COLO668 (cell line): ENCODE measurements around the gene MSX1.

Experiments
- DNase-seq: peaks from one replicate; lab custom pipeline; 2025; ENCODE audit not compliant: unreplicated experiment; lab: John Stamatoyannopoulos, UW

MSX1 gene

DNA sequence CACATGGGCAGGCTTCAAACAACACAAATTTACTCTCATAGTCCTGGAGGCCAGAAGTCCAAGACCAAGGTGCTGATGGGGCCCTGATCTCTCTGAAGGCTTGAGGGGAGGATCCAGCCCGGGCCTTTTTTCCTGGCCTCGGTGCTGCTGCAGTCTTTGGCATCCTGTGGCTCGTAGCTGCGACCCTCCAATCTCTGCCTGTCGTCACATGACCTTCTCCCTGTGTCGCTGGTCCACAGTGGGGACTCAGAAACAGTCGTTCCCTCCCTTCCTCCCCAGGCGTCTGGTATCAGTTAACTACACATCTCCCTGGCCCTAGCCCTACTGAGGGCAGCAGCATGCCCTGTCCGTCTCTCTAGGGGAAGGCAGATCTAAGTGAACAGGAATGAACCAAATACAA, 19.1 kb upstream of the MSX1 start:
- DNase-seq: no peak

DNA sequence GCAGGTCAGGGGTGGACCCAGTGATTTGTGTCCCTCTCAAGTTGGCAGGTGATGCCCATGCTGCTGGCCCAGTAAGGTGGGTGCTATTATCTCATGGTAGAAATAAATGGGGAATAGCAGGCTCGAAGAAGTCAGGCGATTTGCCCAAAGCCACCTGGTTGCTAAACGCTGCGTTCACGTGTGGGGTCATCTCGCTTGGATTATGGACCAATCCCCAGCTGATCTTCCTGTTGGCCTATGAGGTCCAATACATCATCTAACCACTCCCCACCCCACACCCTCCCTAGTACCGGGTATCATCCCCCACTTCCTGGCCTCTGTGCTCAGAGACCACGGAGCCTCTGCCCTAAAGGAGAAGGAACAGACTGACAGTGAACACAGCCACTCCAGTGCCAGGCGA, 18.3 kb upstream of the MSX1 start:
- DNase-seq: no peak

DNA sequence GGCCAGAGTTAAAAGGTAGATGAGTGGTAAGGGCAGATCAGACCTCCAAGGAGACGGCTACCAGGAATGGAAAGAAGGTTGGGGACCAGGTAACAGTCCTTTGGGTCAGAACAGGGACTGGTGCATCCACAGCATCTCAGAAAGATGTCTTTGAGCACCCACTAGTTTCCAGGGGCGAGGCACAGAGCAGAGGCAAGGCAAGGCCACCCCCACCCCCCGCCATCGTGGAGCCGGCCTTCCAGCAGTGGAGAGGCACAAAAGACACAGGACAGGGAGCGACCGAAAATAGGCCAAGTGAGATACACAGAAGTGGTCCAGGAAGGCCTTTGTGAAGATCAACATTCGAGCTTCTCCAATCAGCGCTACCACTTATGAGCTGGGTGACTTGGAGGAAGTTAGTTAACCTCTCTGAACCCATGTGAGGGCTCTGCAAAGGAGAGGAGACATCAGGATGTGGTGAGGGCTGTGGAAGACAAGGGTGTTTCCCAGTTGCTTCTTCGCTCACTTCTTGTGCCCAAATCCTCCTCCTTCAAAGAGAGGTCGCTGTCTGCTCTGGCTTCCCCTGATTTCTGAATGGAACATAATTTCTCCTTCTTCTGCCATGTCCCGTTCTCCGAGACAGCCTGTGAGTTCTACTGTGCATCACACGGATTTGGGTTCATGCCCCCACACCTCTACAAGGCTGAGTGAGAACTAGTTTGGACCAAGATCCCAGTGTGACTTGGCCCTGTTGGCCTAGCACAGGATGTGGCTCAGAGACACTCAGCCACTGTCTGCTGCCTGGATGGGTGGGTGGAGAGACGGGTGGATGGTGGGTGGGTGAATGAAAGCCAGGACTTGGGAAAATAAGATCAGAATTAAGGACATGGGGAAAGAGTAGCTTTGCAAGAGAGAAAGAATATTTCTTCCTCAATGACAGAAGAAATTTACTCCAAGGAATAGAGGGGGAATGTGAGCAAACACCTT, 16.7 kb upstream of the MSX1 start:
- no peak for DNase-seq

DNA sequence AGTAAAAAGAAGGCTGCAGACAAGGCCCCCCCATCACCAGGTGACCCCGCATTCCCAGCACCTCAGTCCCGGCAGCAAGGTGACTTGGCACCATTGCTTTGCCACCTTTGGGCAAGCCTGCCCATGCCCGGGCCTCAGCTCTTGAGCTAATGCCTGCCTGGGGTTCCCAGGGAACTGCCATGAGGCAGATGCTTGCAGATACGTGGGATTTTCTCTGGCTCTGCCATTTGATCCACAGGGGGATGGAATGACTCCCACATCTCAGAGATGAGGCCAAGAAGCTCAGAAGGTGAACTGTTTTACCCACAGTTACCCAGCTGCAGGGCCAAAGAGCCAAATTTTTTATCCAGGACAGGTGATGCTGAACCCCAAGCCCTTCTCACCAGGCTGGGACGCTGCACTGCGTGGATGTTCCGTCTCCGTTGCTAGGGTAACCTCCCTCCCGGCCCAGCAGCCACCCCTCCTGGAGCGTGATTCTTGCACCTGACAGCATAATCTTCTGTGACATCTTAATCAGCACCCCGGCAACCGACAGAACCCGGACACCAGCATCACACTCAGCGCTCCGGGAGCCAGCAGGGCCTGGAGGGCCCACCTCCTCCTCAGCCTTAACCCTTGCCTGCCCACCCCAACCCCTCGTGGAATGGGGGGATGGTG, 15.7 kb upstream of the MSX1 start:
- DNase-seq: no peak

DNA sequence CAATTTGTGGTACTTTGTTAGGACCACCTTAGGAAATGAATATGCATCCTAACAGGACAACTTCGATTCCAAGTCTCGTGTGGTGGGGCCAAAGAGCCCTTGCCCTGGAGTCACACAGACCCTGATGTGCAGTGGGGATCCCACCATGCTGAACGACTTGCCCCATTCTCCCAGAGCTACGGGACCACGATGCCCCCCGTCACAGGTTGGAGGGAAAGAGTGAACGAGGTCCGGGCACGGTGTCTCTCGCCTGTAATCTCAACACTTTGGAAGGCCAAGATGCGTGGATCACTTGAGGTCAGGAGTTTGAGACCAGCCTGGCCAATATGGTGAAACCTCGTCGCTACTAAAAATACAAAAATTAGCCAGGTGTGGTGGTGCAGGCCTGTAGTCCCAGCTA, 14.4 kb upstream of the MSX1 start:
- DNase-seq: no peak

DNA sequence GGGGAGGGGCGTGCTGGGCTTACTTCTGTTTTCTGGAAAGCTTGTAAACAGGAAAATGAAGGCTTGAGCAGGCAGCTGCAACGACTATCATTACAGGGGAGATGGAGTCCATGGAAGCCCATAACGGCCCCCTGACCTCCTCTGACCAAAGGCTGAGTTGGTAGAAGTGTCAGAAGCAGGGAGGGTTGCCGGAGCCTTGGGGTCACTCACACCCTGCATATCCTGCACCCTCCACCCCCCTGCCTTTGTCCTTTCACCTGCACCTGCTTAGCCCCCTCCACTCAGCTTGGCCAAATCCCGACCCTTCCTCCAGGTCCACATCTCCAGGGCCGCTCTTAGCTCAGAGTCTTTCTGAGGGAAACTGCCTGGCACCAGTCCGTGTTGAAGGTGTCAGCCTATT, 12.5 kb upstream of the MSX1 start:
- no peak for DNase-seq

DNA sequence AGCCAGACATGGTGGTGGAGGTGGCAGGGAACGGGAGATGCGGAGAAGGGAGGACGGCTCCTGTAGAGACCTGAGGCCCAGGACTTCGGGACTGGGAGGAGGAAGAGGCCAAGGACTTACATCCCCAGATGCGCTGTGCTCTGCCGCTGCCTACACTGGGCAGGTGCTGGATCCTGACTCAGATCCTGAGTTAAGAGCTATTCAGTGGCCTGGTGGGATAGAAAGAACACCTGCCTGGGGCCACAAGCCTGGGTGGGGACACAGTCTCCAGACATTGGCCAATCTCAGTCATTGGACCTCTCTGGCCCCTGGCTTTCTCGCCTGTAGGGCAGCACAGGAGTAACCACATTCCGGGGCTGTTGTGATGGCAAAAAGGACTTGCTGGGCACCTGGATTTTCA, 10.9 kb upstream of the MSX1 start:
- no peak for DNase-seq

DNA sequence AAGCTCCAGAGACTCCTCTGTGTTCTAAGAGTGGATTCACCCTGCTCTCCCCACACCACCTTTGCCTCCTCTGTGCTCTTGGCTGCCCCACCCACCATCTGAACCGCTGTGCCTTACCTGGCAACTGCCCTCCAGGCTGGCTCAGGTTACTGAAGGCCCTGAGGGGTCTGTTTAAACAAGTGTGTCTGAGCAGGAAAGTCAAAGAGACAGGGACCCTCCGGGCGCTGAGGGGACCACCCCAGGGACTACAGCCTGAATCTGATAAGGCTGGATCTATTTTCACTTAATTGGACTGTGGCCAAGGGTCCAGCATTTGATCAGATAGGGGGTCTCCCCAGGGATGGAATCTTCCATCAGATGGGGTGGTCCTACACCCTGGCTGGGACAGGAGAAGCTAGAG, 10.4 kb upstream of the MSX1 start:
- no peak for DNase-seq

DNA sequence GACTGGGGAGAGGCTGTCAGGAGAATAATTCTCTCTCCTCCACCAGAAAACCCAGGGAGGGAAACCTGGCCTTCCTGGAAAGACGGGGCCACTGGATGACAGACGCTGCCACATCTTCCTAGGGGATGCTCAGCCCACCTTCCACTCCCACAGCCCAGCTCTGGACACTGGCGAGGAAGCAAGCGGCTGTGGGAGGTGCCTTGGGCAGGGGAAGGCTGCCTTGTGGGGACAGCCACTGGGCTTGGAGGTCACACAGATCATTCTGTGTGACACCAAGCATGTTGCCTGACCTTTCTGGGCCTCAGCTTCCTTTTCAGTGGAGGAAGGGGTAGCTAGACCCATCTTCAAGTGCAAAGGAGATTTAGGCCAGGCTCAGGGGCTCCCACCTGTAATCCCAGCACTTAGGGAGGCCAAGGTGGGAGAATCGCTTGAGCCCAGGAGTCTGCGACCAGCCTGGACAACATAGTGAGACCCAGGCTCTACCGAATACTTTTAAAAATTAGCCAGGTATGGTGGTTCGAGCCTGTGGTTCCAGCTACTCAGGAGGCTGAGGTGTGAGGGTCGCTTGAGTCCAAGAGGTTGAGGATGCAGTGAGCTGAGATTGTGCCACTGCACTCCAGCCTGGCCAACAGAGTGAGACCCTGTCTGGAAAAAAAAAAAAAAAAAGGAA, 9.8 kb upstream of the MSX1 start:
- no peak for DNase-seq

DNA sequence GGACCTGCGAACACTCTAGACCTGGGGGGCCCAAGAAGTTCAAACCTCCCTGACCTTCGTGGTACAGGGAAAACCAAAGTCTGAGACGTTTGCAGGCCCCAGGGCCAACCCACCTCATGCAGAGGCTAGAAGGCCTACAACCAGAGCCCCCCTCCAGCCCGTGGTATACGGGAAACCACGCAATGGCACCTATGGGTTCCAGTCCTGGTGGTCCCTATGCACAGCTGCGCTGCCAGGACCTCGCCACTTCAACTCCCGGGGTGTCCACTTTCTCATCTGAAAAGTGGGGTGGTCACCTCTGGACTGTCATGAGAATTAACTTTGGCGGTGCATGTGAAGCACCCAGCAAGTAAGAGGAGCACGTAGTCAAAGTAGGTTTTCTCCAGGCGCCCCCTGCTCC, 8.4 kb upstream of the MSX1 start:
- DNase-seq: no peak

DNA sequence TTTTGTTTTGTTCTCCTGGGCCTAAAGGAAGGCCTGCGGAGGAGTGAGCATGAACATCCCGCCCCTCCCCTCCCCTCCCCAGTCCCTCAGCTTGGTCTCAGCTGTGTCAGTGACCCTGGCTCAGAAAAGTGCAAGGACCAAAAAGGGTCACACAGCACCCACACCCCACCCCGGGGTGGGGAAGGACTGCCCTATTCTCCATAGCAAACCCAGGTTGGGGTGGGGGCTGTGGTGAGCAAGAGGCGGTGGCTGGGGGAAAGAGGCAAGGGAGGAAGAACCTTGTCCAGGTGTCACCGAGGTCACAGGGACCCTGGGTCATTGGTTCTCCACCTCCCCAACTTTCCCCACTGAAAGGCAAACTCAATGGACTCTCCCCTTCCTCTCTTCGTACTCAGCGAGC, 7.6 kb upstream of the MSX1 start:
- DNase-seq: no peak

DNA sequence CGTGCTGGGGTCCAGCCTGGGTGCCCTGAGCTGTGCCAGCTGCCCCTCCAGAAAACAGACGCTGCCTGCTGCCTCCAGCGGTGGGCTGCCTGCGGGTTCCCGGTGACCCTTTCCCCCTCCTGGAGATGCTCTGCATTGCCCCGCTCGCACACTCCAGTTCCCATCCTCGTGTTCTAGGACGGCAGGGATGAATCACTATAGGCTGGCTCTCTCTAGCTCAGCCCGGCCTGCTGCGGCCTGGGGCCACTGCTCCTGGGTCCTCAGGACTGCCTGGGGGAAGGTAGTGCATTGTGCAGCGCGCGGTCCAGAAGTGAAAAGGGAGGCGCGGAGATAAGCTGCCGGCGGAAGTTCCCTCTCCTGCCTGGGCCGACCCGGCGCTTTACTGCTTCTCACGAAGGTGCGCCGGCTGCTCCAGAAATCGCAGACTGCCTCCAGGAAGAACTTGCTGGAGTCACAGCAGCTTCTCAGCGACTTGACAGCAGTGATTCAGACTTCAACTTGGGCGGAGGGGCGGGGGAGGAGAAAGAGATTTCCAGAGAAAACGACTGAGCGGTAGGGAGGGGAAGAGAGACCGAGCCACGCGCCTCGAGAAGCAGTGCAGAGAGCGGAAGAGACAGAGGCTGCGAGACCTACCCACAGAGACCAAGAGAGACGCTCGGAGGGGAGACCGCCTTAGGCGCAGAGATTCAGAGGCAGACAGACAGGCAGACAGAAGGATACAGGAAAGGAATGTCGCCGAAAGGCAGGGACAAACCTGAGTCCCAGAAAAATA, 6.7 kb upstream of the MSX1 start:
- peak; percentile 56 for DNase-seq

DNA sequence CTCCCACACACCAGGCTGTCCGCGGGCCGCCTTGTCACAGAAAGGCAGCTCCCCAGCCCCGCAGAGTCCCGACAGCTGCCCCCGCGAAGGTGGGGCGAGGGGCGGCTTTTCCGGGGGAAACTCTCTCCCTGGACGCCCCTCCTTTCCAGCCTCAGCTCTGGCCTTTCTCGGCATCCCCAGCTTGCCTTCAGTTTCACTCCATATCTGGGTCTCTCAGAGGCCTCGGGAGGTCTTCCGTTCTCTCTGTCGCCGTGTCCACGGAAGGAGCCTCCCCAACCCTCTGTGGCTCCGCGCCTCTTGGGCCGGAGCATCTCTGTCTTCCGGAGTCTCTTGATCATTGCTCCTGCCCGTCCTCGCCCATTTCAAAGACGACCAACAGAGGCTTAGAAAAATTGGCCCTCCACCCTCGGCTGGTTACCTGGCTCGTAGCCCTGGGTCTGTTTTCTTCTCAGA, 6.1 kb upstream of the MSX1 start:
- DNase-seq: no peak

DNA sequence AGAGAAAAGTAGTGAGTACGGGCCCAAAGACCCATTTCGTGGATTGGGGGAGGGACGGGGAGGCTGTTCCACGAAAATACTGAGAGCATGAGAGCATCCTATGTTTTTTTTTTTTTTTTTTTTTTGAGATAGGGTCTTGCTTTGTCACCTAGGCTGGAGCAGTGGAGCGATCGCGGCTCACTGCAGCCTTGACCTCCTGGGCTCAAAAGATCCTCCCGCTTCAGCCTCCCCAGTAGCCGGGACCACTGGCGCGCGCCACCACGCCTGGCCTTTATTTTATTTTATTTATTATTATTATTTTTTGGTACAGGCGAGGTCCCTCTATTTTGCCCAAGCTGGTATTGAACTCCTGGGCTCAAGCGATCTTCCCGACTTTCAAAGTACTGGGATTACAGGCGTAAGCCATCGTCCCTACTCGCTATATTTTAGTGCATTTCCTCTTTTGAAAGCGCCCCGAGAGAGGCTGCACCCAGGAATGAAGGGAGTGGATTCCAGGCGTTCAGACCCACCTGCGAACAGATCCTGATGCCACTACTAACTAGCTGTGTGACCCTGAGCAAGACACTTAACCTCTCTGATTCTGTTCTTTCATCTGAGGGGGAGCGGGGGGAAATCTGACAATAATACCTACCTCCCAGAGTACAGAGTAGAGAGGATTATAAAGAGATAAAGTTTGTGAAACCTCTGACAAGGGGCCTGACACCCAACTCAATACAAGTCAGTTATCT, 5.4 kb upstream of the MSX1 start:
- no peak for DNase-seq

DNA sequence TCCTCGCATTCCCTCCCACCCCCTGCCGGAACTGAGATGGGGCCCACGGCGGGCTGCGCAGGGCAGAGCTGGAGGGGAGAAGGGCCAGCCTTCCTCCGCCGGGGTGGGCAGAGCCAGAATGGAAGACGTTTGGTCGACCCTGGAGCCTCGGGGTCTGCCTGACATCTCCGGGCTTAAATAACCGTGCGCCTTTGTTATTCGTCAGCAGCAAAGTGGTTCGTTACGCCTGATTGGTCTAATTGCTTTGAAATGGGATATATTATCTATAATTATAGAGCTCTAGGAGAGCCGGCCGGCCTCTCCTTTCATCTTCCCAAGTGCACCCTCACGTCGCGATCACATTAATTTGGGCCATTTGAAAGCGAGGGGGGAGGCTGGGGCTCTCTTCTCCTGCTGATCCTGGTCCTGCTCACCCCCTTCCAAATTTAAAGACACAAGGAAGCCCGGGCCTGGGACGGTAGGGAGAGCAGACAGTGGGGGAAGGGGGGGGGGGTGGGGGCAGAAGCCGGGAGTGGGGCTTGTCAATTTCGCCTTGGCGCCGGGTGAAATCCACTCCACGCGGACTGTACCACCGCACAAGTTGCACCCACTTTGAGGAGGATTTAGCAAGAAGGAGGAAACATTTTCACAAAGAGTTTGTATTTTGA, 4.7 kb upstream of the MSX1 start:
- DNase-seq: no peak

DNA sequence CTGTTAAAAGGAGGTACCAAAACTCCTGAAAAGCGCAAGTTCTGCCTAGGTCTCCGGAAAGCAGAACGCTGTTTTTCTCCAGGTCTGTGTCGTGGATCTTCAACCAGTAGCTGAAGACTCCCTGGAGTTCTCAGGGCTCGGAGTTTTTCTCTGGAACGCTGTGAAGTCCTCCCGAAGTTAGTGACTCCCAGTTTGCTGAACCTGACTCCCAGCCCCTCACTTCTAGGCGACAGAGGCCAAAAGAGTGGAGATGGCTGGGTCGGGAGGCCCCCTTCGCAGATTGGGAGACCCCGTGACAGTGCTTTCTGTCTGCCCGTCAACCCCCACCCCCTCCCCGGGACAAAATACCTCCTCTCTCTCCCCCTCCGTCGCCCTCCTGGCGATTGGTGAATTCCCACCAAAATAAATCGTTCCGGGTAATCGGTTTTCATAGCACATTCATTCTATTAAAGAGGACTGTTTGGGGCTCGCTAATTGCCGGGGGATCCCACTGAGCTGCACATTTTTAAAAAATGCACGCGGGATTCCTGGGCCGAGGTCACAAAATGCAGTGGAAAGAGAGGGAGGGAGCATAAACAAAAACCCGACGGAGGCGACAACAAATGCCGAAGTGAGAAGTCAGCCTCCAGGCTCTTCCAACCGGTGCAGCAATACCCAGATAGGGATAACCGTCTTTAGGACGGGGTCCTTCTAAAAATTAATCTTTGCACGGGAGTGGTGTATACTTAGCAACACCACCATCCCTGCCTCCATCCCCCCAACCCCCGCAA, 4.0 kb upstream of the MSX1 start:
- DNase-seq: no peak

DNA sequence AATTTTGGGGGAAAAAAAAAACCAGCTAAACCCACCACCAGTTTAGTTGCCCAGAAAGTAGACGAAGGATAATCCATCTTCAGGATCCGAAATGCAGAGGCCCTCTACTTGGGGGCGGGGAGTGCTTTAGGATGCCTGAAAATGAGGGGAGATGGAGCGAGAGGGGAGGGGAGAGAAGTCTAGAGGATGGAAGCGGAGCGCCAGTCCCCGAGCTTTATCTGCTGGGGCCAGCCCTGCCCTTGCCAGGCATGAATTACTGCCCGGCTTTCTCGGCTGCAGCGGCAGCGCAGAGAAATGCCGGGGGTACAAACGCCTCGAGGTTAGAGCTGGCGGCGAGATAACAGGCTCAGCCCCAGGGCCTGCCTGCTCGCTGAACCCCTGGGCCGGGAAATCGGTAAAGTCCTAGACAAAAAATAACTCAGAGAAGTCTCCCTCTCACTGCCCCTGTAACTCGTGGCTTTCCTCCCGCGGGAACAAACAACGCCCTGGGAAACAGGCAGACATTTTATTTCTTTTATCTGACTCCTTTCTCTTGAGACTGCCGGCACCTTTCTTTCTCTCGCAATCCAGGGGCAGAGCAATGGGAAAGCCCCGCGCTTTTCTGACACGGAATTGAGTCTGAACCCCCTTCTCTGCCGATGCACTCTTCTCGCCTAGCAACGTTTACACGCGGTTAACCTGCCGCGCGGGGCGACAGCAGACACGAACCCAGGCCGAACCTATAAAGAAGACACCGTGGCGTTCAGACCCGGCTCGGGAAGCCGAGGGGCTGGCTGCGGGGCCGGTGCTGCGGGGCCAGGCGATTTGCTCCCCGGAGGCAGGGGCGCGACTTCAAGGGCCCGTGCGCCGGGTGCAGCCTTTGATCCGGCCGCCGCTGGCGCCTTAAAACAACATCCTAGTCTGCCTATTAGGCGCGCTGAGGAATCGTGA, 3.1 kb upstream of the MSX1 start:
- peak; percentile 46 for DNase-seq
